D721Med (cell line): ENCODE results near the gene MCTS1.

ENCODE experiments used
- DNase-seq: peaks from one replicate; pipeline ENCODE4 v3.0.0; 2011; ENCODE audit warnings: low spot score; ENCODE audit not compliant: insufficient read length
- FAIRE-seq: peaks from 2 replicates; lab custom pipeline; 2011; peaks lifted over from hg19 to GRCh38; lab: Jason Lieb, UNC
- TF ChIP-seq, protein P1 (sequence below): IDR thresholded peaks from 2 replicates; pipeline ENCODE4 v1.5.1; 2012; ENCODE audit warnings: mild to moderate bottlenecking, control low read depth; ENCODE audit not compliant: insufficient read depth; ENCODE audit errors: missing control alignments

The MCTS1 gene

GRCh38 chrX:120603707-120604360 lies at the start of gene MCTS1:
Gene MCTS1, plus strand, starts transcription at chrX:120604101. Its CDS starts 136 bp downstream, at chrX:120604237.
- FAIRE-seq, result peak; percentile 70
- TF ChIP-seq, protein P1, sequence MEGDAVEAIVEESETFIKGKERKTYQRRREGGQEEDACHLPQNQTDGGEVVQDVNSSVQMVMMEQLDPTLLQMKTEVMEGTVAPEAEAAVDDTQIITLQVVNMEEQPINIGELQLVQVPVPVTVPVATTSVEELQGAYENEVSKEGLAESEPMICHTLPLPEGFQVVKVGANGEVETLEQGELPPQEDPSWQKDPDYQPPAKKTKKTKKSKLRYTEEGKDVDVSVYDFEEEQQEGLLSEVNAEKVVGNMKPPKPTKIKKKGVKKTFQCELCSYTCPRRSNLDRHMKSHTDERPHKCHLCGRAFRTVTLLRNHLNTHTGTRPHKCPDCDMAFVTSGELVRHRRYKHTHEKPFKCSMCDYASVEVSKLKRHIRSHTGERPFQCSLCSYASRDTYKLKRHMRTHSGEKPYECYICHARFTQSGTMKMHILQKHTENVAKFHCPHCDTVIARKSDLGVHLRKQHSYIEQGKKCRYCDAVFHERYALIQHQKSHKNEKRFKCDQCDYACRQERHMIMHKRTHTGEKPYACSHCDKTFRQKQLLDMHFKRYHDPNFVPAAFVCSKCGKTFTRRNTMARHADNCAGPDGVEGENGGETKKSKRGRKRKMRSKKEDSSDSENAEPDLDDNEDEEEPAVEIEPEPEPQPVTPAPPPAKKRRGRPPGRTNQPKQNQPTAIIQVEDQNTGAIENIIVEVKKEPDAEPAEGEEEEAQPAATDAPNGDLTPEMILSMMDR, result no peak
- no peak for DNase-seq

GRCh38 chrX:120556251-120556650 lies 47.6 kb upstream of the MCTS1 start:
- TF ChIP-seq, protein P1, result no peak
- DNase-seq, result no peak
- FAIRE-seq, result no peak

DNA sequence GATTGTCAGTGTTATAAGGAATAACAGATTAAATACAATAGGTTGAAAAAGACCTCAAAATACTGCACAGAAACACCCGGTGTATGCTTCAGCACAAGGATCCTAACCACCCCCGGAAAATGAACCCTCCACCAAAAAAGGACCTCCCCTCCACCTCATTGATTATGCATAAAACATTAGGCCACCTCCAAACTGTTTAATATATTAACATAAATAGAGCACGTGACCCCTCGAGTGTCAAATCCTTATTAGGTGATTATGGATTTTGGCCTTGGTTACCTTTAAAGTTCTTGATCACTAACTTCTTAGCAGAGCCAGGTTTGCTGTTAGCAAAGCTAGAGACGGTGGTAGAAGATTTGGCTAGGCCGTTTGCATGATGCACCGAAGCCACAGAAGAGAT lies 44.1 kb upstream of the MCTS1 start:
- DNase-seq (no peak), FAIRE-seq (no peak)
- TF ChIP-seq, protein P1, result no peak

DNA sequence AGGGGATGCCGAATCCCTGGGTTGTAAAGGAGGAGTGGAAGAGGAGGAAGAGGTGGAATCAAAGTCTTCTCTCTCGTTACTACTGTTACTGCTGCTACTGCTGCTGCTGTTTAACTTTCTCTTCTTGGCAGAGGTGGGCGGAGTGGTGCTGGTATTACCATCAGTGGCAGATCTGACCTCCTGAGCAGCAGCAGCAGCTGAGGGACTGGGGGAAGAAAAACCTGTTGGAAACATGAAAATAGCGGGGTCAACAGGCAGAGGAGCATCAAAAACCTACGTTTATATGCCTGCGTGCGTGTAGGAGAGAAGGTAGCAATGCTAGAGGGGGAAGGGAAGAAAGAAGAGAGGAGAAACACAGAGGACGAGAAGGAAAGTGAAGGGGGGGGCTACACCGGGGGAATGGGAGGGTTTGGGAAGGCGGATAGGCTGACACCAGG lies 43.5 kb upstream of the MCTS1 start:
- FAIRE-seq, result no peak
- TF ChIP-seq, protein P1, result no peak
- DNase-seq, result no peak

GRCh38 chrX:120560842-120561633 lies 42.9 kb upstream of the MCTS1 start, which contains the start of gene CUL4B:
Gene CUL4B, minus strand, starts transcription at chrX:120560962. Its CDS starts 324 bp downstream, at chrX:120560638.
- FAIRE-seq, result no peak
- TF ChIP-seq, protein P1, result no peak
- no peak for DNase-seq

- no peak for DNase-seq
- TF ChIP-seq, protein P1, result no peak
- no peak for FAIRE-seq
These were observed 42.0 kb upstream of the MCTS1 start for GRCh38 chrX:120561634-120562568.
